Measurements from ENCODE around the gene TAF4. TPM values are rescaled to one million over a fixed set of nuclear protein-coding genes. Genes with fewer than 3 reads are reported as not detected.
"Not testable (repeated sequence)": the region's sequence is repeated elsewhere in the genome, so short reads cannot be mapped to it uniquely, and the experiment has no call there.

TAF4 gene
- total RNA-seq, 1 donor from 2014 or later = 2.6 TPM

DNA sequence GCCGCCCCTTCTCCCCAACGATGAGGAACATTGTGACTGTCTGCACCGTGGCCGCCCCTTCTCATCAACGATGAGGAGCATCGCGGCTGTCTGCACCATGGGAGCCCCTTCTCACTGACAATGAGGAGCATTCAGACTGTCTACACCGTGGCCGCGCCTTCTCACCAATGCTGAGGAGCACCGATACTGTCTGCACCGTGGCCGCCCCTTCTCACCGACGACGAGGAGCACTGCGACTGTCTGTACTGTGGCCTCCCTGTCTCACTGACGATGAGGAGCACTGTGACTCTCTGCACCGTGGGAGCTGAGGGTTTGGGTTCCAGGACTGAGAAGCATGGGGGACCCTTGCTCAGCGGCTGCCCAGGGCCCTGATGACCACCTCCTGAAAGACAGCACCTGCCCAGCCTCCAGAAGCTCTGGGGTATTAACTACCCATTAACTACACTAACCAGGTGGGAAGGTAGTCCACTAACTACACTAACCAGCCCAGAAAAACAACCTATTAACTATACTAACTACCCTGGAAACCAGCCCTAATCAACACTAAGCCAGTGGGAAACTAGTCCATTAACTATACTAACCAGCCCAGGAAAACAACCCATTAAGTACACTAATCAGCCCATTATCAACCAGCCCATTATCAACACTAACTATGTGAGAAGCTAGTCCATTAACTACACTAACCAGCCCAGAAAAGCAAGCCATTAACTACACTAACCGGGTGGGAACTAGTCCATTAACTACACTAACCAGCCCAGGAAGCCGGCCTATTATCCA, 116.9 kb downstream of the TAF4 start:
- no peak for DNase-seq (ENCODE audit: low read depth in 2 of 2)

- not testable (repeated sequence) for DNase-seq (ENCODE audit: low read depth in 2 of 2)
Measured at GRCh38 chr20:61948056-61948455, 117.6 kb downstream of the TAF4 start.

DNA sequence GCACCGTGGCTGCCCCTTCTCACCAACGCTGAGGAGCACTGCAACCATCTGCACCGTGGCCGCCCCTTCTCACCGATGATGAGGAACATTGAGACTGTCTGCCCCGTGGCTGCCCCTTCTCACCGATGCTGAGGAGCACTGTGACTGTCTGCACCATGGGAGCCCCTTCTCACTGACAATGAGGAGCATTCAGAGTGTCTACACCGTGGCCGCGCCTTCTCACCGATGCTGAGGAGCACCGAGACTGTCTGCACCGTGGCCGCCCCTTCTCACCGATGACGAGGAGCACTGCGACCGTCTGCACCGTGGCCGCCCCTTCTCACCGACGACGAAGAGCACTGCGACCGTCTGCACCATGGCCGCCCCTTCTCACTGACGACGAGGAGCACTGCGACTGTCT, 120.2 kb downstream of the TAF4 start:
- DNase-seq (ENCODE audit: low read depth in 2 of 2) = not testable (repeated sequence)

GRCh38 chr20:61944967-61945366, 120.7 kb downstream of the TAF4 start:
- not testable (repeated sequence) for DNase-seq (ENCODE audit: low read depth in 2 of 2)

- DNase-seq (ENCODE audit: low read depth in 2 of 2) = no peak
Measured at GRCh38 chr20:61942526-61942925, 123.2 kb downstream of the TAF4 start.

- DNase-seq (ENCODE audit: low read depth in 2 of 2) = no peak
Measured at GRCh38 chr20:61941721-61942405, 123.8 kb downstream of the TAF4 start.

DNA sequence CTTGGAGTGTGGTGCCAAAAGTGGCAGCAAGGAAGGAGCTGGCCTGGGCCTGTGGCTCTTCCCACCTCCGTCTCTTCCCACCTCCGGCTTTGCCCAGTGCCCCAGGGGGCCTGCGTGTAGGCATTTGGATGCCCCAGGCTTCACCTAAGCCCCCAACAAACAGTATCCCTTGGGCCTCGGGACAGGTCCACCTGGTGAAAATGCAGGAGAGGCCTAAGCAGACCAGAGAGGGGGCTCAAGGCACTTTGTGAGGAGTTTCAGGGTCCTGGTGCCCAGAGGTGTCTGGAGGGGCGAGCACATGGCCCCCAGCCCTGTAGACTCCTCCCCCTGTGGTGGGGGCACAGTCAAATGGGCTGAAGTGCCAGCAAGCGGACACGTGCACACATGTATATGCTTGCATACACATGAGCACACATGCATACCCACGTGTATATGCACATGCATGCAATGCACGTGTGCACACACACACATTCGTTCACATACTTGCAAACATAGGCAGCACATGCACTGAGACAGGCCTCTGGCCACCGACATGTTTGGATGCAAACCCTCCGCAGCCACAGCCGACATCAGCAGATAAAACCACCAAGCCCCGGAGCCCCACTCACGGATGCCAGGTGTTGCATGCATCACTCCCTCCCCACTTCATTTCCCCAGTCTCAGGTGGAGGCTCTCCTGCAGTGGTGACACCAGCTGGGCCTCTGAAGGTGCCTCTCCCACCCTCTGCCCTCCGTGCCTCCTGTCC, 124.5 kb downstream of the TAF4 start:
- no peak for DNase-seq (ENCODE audit: low read depth in 2 of 2)

DNA sequence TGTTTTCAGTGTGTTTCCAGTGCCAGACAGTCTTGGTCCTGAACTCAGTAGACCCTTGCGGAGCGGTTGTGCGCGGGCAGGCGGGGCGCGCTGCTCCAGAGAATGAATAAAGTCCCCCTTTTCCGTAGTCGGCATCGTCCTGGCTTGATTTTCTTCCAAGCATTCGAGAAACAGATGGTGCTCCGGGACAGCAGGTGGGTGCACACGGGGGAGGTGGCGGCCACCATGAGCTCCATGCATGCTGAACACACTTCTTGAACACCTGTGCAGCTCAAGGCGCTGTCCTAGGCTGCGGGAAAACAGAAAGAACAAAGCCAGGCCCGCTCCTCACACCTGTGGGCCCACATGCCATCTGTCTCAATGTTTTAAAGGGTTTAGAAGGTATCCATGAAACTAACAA, 125.2 kb downstream of the TAF4 start:
- DNase-seq (ENCODE audit: low read depth in 2 of 2) = no peak

DNA sequence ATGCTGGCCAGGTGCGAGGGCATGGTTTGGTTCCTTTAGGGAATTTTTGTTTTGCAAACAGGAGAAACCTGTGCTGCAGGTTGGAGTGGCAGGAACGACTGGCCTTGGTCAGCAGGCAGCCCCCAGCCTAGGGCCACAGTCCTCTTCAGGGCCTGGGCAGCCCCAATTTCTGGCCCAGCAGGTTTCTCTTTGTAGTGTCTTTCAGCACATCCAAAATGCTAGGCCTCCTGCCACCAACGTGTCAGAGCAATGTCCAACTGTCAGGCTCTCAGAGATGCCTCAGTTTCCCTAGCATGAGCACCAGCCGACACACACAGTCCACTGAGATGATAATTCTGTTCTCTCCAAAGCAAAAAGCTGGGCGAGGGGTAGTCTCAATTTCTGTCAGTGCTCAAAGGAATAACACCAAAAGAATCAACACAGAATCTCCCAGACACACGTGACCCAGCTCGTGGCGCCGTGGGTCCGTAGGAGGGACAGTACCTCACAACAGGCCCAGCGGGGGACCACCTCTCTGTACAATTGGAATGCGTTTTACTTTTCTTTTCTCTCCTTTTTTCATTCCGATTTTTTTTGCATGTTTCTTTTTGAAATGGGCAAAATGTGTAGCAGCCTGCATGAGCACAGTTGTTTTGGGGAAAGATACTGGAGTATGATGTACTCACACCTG, 125.9 kb downstream of the TAF4 start:
- DNase-seq (ENCODE audit: low read depth in 2 of 2) = no peak

GRCh38 chr20:61938839-61939690, 126.6 kb downstream of the TAF4 start:
- DNase-seq (ENCODE audit: low read depth in 2 of 2) = no peak

DNA sequence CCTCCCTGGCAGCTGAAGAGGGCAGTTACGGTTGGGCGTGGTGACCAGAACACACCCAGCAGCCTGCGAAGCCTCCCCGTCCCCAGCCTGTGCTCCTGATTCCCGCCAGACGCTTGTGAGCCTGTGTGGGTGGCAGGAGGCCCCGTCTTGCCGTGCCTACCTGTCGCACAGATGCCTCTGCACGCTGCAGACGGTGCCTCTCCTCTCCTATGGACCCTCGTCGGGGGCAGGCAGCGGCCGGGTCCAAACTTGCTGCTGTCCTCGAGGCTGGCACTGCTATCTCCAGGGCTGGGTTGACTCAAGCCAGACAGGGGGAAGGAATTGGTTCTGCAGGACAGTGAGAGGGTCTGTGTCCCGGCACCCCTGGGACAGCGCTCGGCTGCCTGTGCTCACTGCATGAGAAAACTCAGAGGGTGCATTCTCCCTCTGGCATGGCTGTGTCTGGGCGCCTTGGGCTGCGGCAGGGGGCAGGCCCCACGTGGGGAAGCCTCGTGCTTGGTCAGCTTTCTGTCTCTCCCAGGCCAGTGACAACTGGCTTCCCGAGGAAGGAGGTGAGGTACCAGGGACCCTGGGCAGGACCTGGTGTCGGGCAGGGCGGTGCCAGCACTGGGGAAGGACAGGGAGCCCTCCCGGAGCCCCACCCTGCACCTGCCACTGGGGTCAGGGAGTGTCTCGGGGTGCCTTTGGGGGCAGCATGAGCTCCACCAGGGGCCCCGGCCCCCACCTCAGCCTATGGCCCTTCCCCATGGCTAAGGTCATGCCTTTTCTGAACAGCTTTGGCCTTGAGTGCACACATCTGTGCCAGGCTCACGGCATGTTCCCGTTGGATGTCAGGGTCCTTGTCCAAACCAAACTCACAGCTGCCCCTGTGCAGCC, 127.5 kb downstream of the TAF4 start:
- no peak for DNase-seq (ENCODE audit: low read depth in 2 of 2)

DNA sequence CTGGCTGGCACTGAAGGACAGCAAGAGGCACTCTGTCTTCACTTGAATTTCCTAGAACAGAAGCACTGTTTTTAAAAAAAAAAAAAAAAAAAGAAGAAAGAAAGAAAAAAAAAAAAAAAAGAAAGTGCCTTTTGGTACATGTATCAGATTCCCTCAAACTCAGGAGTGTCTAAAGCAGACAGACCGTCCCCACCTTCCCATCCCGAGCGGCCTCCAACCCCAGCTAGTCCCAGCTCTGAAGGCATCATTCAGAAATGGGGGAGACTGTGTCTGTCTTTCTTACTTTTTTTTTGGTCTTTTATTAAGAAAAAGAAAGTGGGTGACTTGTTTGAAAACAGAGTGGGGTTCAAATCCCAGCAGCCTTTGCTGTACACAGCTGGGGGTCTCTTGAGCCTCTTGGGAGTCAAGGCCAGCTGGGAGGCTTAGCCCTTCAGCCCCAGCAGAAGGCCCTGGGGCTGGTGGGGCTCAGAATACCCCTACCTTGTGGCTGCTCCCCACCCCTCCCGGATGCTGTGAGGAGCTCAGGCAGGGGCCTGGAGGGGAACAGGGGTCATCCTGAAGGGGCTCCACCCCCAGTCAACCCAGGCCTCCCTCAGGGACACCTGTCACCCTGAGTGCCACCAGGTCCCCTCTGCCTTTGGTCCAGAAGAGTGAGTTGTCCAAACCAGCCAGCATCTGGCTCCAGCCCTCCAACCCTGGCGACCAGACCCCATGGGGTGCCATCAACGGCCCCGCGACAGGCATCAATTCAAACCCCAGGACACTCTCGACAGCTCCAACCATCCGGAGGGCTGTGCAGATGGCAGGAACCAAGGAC, 128.3 kb downstream of the TAF4 start:
- no peak for DNase-seq (ENCODE audit: low read depth in 2 of 2)

DNA sequence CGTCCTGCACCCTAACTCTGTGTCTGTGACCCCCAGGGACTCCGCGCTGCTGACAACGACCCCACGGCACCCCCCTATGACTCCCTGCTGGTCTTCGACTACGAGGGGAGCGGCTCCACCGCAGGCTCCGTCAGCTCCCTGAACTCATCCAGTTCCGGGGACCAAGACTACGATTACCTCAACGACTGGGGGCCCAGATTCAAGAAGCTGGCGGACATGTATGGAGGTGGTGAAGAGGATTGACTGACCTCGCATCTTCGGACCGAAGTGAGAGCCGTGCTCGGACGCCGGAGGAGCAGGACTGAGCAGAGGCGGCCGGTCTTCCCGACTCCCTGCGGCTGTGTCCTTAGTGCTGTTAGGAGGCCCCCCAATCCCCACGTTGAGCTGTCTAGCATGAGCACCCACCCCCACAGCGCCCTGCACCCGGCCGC, 129.0 kb downstream of the TAF4 start:
- DNase-seq (ENCODE audit: low read depth in 2 of 2) = no peak

DNA sequence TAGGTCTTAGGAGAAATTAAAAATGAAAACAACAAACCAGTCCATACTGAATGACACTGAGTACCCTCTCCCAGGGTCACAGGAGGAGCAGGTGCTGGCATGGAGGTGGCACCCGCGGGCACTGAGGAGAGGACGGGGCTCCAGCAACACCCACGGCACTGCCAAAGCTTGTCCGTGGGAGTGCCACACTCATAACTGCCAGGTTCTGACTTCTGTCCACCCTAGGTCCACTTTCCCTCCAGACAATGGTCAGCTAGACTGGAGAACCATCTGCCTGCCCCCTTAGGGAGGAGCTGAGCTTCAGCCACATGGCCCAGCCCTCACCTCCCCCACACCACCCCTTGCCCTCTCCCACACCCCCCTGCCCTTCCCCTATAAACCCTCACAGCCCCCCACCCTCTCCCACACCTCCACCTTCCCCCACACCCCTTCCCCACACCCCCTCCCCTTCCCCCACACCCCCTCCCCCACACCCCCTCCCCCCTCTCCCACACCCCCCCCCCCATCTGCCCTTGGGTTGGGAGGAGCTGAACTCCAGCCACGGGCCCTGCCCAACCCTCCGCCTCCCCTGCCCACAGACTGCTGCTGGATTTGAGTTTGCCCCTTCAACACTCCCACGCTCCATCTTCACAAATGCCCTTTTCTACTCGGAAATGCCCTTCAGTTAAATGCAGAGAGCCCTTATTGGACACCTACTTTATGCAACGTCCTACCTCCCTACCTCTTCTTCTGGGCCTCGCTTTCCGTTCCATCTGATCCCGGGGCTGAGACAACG, 129.6 kb downstream of the TAF4 start:
- no peak for DNase-seq (ENCODE audit: low read depth in 2 of 2)

DNA sequence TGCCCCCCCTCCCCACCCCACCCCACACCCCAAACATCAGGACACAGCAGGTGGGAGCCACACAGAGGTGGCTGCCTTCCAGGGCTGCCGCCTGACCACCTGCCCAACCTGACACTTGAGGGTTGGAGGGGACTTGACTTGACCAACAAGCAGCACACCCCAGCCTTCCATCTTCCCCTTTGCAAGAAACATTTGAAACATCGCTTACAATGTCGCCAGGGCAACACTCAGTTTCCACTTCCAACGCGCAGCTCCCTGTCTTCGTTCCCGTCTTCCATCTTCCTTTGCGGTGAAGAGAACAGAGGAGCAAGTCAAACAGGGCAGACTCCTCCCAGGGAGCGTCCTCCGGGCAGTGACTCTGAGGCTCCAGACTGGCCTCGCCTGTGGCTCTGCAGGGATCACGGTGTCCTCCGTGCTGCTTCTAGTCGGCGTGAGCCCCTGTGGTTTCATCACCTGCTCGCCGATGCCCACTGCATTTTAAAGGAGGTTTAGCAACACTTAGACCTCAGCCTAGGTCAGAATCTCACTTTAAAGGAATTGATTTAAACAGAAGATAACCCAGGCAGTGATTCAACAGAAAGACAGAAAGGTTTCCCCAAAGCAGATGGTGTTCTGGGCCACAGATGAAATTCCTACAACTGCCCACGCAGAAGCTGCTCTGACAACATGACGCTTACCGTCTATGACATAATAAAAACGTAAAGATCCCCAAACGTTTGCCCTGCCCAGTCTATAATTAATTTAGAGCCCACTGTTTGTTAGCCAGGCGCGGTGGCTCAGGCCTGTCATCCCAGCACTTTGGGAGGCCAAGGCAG, 130.8 kb downstream of the TAF4 start:
- DNase-seq (ENCODE audit: low read depth in 2 of 2) = no peak

GRCh38 chr20:61933951-61934715, 131.5 kb downstream of the TAF4 start:
- no peak for DNase-seq (ENCODE audit: low read depth in 2 of 2)

All from lung microvascular endothelial cell (primary cell).